Mesodermal cell (in vitro differentiated cells): ENCODE data around the gene AP3D1.

Source experiments
- H3K27ac ChIP-seq: 2 replicates; pipeline ENCODE4 v1.7.0; 2013; ENCODE audit warnings: mild to moderate bottlenecking, low read depth, low read length, moderate library complexity; ENCODE audit not compliant: severe bottlenecking
- H3K36me3 ChIP-seq: 2 replicates; pipeline ENCODE4 v1.7.1; 2013; ENCODE audit warnings: mild to moderate bottlenecking, low read length, moderate library complexity; ENCODE audit not compliant: control insufficient read depth, insufficient read depth
- H3K4me1 ChIP-seq: one replicate; pipeline ENCODE4 v1.7.1; 2013; ENCODE audit warnings: mild to moderate bottlenecking, low read length; ENCODE audit not compliant: insufficient read depth, control insufficient read depth, poor library complexity, severe bottlenecking
- H3K4me3 ChIP-seq: 2 replicates; pipeline ENCODE4 v1.7.0; 2013; ENCODE audit warnings: low read length, control low read depth, mild to moderate bottlenecking; ENCODE audit not compliant: insufficient read depth, poor library complexity, severe bottlenecking; ENCODE audit errors: extremely low read depth
- H3K9me3 ChIP-seq: 2 replicates; pipeline ENCODE4 v1.7.1; 2013; ENCODE audit warnings: mild to moderate bottlenecking, low read length, moderate library complexity; ENCODE audit not compliant: control insufficient read depth
- WGBS, 2 experiments: methylation state at CpG; one replicate each; pipeline ENCODE4 v1.1.5; 2013; ENCODE audit warnings: missing lambda C conversion rate in 2 of 2; ENCODE audit not compliant: insufficient coverage in 2 of 2; 5-methylcytosine and 5-hydroxymethylcytosine counted together

Gene AP3D1

DNA sequence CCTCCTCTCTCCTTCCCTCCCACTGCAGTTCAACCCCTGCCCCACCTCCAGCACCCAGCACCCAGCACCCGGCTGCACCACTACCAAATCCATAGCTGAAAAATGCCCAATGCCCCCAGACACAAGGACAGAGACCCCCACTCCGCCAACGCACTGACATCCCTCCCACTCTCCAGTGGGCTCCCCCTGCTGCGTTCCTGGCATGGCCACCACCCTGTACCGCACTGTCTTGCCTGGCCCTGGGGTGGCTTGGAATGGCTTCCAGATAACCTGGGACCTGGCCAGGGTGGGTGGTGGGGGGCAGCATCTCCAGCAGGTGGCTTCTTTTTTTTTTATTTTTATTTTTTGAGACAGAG is 94.6 kb downstream of the AP3D1 start:
- Histone ChIP-seq H3K4me1 (peaks cover 40% of the 10 kb centered on the region), H3K27ac (no peak overlapping the region), H3K9me3 (no peaks in the 10 kb centered on the region), H3K4me3 (no peak overlapping the region), H3K36me3 (no peaks in the 10 kb centered on the region)
- WGBS, 2 experiments, result 76 to 100% methylated on average over 1 to 3 of the region's 5 CpGs

DNA sequence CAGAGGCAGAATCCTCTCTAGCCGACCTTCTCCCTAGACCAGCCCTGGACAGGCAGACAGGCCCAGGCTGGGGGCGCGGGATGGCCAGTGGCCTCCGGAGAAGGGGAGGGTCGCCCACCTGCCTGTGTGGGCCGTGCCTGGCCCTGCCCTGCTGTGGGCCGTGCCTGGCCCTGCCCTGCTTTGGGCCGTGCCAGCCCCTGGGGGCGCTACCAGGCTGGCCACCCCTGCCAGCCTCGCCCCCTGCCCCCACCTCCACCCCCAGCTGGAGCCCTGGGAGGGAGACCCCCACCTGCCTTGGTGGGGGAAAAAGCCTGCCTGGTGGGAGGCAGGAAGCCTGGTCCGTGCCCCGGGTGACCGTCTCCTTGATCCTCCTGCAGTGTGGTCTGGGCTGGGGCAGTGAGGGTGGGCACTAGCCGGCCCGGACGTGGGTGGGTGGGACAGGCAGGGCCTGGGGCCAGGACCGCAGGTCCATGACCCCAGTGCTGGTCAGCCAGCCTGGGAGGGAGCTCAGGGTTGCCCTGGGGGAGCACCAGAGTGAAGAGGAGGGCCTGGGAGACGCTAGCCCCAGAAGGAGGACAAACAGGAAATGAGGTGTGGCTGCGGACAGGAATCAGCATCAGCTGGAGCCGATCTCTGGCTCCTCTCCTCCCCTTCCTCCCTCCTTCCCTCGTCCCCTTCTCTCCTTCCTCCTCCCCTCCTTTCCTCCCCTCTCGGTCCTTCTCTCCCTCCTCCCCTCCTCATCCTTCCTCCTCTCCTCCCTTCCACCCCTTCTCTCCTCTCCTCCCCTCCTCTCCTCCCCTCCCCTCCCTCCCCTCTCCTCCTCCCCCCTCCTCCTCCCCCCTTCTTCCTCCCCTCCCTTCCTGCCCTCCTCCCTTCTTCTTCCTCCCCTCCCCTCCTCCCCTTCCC is 95.2 kb downstream of the AP3D1 start:
- Histone ChIP-seq H3K36me3 (no peaks in the 10 kb centered on the region), H3K9me3 (no peaks in the 10 kb centered on the region), H3K4me1 (peaks cover 42% of the 10 kb centered on the region), H3K4me3 (no peak overlapping the region), H3K27ac (peak overlapping the region; percentile 41)
- WGBS, 2 experiments, result 34 to 58% methylated on average over 11 to 12 of the region's 22 CpGs

DNA sequence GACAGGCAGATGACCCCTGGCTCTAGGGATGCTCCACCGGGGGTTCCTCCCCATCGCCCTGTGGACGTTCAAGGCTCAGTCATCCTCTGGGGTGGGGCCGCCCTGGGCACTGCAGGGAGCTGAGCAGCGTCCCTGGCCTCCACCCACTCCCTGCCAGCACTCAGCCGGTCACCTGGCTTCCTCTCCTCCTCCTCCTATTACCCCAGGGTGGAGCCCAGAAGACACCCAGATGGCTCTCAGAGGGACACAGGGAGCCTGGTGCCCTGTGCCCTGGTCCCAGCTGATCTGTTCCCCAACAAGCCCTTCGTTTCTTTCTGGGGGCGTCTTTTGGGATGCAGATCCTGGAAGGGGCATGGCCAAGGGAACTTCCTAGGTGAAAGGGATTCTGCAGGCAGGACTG is 96.6 kb downstream of the AP3D1 start:
- H3K4me3 ChIP-seq, result no peak overlapping the region
- WGBS, 2 experiments, result 87 to 88% methylated on average over 6 of the region's 8 CpGs

DNA sequence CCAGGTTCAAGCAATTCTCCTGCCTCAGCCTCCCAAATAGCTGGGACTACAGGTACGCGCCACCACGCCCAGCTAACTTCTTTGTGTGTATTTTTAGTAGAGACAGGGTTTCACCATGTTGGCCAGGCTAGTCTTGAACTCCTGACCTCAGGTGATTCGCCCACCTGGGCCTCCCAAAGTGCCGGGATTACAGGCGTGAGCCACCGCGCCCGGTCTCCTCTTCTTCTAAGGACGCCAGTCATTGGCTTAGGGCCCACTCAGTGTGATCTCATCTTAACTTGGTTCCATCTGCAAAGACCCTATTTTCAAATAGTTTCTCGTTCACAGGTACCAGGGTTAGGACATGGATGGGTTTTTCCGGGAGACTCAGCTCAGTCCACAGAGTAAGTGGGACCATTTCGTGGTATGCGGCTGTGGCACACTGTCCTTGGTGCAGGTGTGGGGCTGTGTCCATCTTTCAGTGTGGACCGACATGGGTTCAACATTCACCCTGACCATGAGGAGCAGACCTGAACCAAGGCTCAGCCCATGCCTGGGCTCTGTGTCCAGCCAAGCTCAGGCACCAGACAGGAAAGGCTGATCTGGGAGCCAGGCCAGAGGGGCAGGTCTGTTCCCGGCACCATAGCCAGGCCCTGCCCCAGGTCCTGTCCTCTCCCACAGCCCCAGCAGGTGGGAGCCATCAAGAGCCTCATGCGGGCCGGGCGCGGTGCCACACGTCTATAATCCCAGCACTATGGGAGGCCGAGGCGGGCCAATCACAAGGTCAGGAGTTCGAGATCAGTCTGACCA is 97.6 kb downstream of the AP3D1 start:
- Histone ChIP-seq H3K9me3 (no peaks in the 10 kb centered on the region), H3K4me1 (peaks cover 26% of the 10 kb centered on the region), H3K27ac (no peak overlapping the region), H3K36me3 (peaks cover 5% of the 10 kb centered on the region), H3K4me3 (no peak overlapping the region)
- 91 to 96% methylated on average over 24 of the region's 24 CpGs for WGBS, 2 experiments

More for the DNA sequence above, 96.6 kb downstream of the AP3D1 start:
- H3K36me3 ChIP-seq, result no peaks in the 10 kb centered on the region
- no peak overlapping the region for H3K27ac ChIP-seq
- H3K4me1 ChIP-seq, result peaks cover 36% of the 10 kb centered on the region
- no peaks in the 10 kb centered on the region for H3K9me3 ChIP-seq

DNA sequence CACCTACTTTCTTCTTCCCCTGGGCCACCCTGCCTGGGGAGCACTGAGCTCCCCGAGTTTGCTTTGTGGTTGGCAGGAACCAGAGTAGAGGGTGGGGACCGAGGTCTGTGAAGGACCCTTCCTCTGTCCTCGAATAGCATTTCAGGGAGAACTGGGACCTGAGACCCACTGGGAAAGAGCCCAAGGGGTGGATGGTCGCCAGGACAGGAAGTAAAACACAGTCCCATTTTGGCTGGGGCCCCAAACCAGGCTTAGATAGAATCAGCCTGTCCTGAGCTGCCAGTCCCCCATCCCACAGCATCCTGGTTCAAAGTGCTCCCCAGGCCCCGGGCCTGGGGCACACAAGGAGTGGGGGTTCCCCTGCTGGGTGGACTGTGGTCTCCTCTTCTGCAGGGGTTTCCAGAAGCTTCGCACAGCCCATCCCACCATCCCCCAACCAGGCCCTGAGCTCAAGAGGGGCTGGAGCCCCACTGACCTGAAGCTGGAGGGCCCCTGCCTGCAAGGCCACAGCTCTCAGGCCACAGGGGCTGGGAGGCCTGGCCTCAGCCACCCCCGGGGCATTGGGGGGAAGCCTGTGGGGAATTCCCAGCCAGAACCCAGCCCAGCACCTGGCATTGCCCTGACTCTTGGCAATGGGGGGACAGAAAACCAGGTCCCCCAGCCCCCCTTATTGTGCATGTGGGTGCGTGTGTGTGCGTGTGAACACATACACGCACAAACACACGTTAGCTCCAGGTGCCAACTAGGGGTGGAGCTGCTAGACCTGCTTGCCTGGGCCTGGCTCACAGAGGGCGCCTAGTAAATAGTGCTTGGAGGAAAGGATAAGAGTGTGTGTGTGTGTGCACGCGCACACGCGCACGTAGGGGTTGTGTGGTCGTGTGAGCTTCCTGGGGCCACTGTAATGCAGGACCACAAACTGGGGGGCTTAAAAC is 99.3 kb downstream of the AP3D1 start:
- Histone ChIP-seq H3K4me1 (peaks cover 28% of the 10 kb centered on the region), H3K36me3 (peaks cover 21% of the 10 kb centered on the region), H3K9me3 (no peaks in the 10 kb centered on the region), H3K4me3 (no peak overlapping the region), H3K27ac (peak overlapping the region; percentile 18)
- WGBS, 2 experiments, result 86% methylated on average over 13 to 15 of the region's 18 CpGs

DNA sequence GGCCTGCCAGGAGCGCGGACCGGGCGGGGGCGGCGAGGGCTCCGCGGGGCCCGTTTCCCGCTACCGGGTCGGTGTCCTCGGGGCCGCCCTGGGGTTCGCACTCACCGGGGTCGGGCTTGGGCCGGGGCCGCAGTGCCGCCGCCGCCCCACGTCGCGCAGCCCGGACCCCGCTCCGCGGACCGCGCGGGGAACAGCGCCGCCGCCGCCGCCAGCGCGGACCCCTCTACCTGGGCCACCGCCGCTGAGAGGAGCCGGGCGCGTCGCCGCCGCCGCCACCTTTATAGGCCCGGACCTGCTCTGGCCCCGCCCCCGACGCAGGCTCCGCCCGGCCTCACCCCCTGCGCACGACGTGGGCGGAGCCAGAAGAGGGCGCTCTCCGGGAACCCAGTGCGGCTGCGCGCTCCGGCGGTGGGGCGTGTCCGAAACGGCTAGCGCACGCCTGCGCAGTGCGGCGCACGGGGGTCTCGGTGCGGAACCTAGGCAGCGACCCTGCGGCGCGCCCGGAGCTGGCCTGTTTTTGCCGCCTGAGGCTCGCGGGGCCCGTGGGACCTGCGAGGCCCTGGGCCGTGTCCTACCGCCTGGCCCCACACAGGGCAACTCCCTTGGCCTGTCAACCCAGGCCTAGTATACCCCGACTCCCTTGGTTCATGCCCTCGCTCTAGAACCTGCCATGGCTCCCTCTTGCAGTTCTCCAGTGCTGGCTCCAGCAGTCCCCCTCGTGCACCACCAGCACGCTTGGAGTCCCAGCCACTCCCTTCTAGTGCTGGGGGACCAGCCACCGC is 100.2 kb downstream of the AP3D1 start, which contains the start of gene MKNK2:
Gene MKNK2 (minus strand): TSS at position 254 of the 782 bp plus-strand sequence. CDS start 393 bp downstream, outside the sequence.
- WGBS, 2 experiments, result 3 to 4% methylated on average over 78 to 86 of the region's 93 CpGs
- H3K27ac ChIP-seq, result peak within 1 kb of the TSS; percentile 18
- H3K4me1 ChIP-seq, result peaks cover 27% of the 10 kb centered on the region
- peaks cover 30% of the 10 kb centered on the region for H3K36me3 ChIP-seq
- H3K9me3 ChIP-seq, result no peaks in the 10 kb centered on the region
- H3K4me3 ChIP-seq, result peak within 1 kb of the TSS; percentile 89
